Measurements from ENCODE around the gene PKP4. TPM values are rescaled to one million over a fixed set of nuclear protein-coding genes. Genes with fewer than 3 reads are reported as not detected.

Gene PKP4
- total RNA-seq, 1 experiment from 2014 or later = 55.2 TPM

DNA sequence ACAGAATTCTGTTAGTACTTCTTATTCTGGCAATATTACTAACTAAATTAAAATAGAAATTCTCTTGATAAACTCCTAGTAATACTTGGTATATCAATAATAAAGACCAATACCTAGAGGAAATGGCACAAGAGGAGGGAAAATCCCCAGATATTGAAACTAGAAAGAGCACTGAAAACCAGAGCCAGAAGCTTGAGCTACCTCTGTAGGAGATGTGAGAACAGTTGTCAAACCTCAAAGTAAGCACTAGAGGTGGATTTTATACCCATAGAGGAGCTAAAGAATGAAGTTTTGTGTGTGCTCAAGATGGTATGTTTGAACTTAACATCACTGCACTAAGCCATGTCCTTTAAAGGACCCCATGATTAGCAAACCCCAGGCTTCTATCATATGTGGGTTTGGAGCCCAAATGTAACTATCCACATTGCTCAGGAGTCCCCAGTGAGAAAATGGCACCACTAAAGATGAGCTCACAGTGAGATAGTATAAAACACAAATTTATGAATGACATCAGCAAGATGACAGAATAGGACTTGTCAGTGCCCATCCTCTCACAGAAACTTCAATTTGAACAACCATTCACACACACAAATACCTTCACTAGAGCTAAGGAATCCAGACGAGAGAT, 122.1 kb downstream of the PKP4 start (continued):
- TF ChIP-seq RAD21 (IDR thresholded peaks at IDR 0.05; ENCODE audit: low read depth) = no peak

- POLR2A ChIA-PET = no interaction called here
- intact Hi-C loops (cut with micrococcal nuclease) = no loop called here
- H3K4me3 ChIP-seq (replicated peaks in 1 of 2; ENCODE audit: low read depth in 1 of 2, low read length in 2 of 2) = no peak overlapping the region
- TF ChIP-seq EZH2phosphoT487 (IDR thresholded peaks at IDR 0.05; ENCODE audit: borderline replicate concordance) (no peak), SP1 (IDR thresholded peaks at IDR 0.05; ENCODE audit: low read depth) (no peak), SIN3A (IDR thresholded peaks at IDR 0.05; ENCODE audit: low read depth) (no peak), POLR2AphosphoS5 (IDR thresholded peaks at IDR 0.05; ENCODE audit: low read depth, low read length) (no peak), ZNF274 (IDR thresholded peaks at IDR 0.05; ENCODE audit: low read depth, low read length) (no peak)
- H3K9me2 ChIP-seq (ENCODE audit: insufficient read depth) = no peaks in the 10 kb centered on the region
- H3K9me3 ChIP-seq (ENCODE audit: control insufficient read depth in 1 of 2, insufficient read depth in 1 of 2, low read depth in 1 of 2, low read length in 2 of 2) = no peaks in the 10 kb centered on the region
- H3K36me3 ChIP-seq (ENCODE audit: control insufficient read depth in 1 of 2, insufficient read depth in 2 of 2, low read length in 2 of 2) = no peaks in the 10 kb centered on the region; a peak in 1 of 4 replicates
- no peak for DNase-seq (ENCODE audit: low read depth, low spot score)
- H3K27ac ChIP-seq (ENCODE audit: low read depth, low read length) = no peak overlapping the region
- H3K9ac ChIP-seq (ENCODE audit: low read length) = no peak overlapping the region
- ATAC-seq = no peak
- BruUV-seq (replicated peaks) = no TSS peak
- no peak overlapping the region for H2AFZ ChIP-seq (ENCODE audit: low read depth, low read length, poor library complexity, severe bottlenecking)
- H3K27me3 ChIP-seq (ENCODE audit: insufficient read depth, low read length) = no peaks in the 10 kb centered on the region
- H3K79me2 ChIP-seq (ENCODE audit: insufficient read depth, low read length) = no peaks in the 10 kb centered on the region
- CTCF ChIA-PET = interaction anchor here (1.1 kb wide), 1 partner anchor 144 kb away, joined by 3 read pairs; no protein-coding TSS in a partner anchor
- H3K4me2 ChIP-seq (ENCODE audit: low read length) = no peak overlapping the region
- RAD21 ChIA-PET (ENCODE audit: low non-redundant PET in 1 of 2, low total read pairs in 2 of 2, uncharacterized antibody in 2 of 2, unreplicated experiment in 2 of 2) = no interaction called here
- no peaks in the 10 kb centered on the region for H4K20me1 ChIP-seq (ENCODE audit: insufficient read depth)
- no peaks in the 10 kb centered on the region; a peak in 1 of 4 replicates for H3K4me1 ChIP-seq (ENCODE audit: control insufficient read depth in 1 of 2, insufficient read depth in 2 of 2, low read length in 2 of 2)
Observed at GRCh38 chr2:158579928-158580327, 123.2 kb downstream of the PKP4 start.

- no TSS peak for BruUV-seq (replicated peaks)
- no peak overlapping the region for H3K4me3 ChIP-seq (replicated peaks in 1 of 2; ENCODE audit: low read depth in 1 of 2, low read length in 2 of 2)
- no peak overlapping the region for H3K4me2 ChIP-seq (ENCODE audit: low read length)
- H3K27ac ChIP-seq (ENCODE audit: low read depth, low read length) = no peak overlapping the region
- no peak for DNase-seq (ENCODE audit: low read depth, low spot score)
- no peaks in the 10 kb centered on the region for H3K4me1 ChIP-seq (ENCODE audit: control insufficient read depth in 1 of 2, insufficient read depth in 2 of 2, low read length in 2 of 2)
- peaks cover 5% of the 10 kb centered on the region; the same call in 1 of the 2 replicates for H4K20me1 ChIP-seq (ENCODE audit: insufficient read depth)
- H3K9ac ChIP-seq (ENCODE audit: low read length) = no peak overlapping the region
- POLR2A ChIA-PET = no interaction called here
- CTCF ChIA-PET = no interaction called here
- no peaks in the 10 kb centered on the region; a peak in 1 of 4 replicates for H3K36me3 ChIP-seq (ENCODE audit: control insufficient read depth in 1 of 2, insufficient read depth in 2 of 2, low read length in 2 of 2)
- no peak overlapping the region for H2AFZ ChIP-seq (ENCODE audit: low read depth, low read length, poor library complexity, severe bottlenecking)
- H3K9me2 ChIP-seq (ENCODE audit: insufficient read depth) = no peaks in the 10 kb centered on the region
- H3K27me3 ChIP-seq (ENCODE audit: insufficient read depth, low read length) = no peaks in the 10 kb centered on the region
- no peak for ATAC-seq
- H3K79me2 ChIP-seq (ENCODE audit: insufficient read depth, low read length) = no peaks in the 10 kb centered on the region
- intact Hi-C loops (cut with micrococcal nuclease) = no loop called here
- RAD21 ChIA-PET (ENCODE audit: low non-redundant PET in 1 of 2, low total read pairs in 2 of 2, uncharacterized antibody in 2 of 2, unreplicated experiment in 2 of 2) = no interaction called here
- no peaks in the 10 kb centered on the region for H3K9me3 ChIP-seq (ENCODE audit: control insufficient read depth in 1 of 2, insufficient read depth in 1 of 2, low read depth in 1 of 2, low read length in 2 of 2)
- TF ChIP-seq, protein P1, sequence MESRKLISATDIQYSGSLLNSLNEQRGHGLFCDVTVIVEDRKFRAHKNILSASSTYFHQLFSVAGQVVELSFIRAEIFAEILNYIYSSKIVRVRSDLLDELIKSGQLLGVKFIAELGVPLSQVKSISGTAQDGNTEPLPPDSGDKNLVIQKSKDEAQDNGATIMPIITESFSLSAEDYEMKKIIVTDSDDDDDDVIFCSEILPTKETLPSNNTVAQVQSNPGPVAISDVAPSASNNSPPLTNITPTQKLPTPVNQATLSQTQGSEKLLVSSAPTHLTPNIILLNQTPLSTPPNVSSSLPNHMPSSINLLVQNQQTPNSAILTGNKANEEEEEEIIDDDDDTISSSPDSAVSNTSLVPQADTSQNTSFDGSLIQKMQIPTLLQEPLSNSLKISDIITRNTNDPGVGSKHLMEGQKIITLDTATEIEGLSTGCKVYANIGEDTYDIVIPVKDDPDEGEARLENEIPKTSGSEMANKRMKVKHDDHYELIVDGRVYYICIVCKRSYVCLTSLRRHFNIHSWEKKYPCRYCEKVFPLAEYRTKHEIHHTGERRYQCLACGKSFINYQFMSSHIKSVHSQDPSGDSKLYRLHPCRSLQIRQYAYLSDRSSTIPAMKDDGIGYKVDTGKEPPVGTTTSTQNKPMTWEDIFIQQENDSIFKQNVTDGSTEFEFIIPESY (IDR thresholded peaks at IDR 0.05; ENCODE audit: extremely low read depth, insufficient replicate concordance, low read length) = no peak
- TF ChIP-seq ATF3 (IDR thresholded peaks at IDR 0.05) = no peak
- no peak for TF ChIP-seq SRF (IDR thresholded peaks at IDR 0.05; ENCODE audit: low read depth)
- no peak for TF ChIP-seq RAD21 (IDR thresholded peaks at IDR 0.05; ENCODE audit: low read depth)
- no peak for TF ChIP-seq EGR1 (IDR thresholded peaks at IDR 0.05; ENCODE audit: low read depth)
- no peak for TF ChIP-seq POLR2AphosphoS5 (IDR thresholded peaks at IDR 0.05; ENCODE audit: low read depth, low read length)
- no peak for TF ChIP-seq ELF1 (IDR thresholded peaks at IDR 0.05; ENCODE audit: borderline replicate concordance, low read depth)
- no peak for TF ChIP-seq REST (IDR thresholded peaks at IDR 0.05; ENCODE audit: low read depth)
- no peak for TF ChIP-seq POLR2A (IDR thresholded peaks at IDR 0.05; ENCODE audit: borderline replicate concordance, extremely low read depth, insufficient read depth, insufficient read length)
- no peak for TF ChIP-seq ZNF274 (IDR thresholded peaks at IDR 0.05; ENCODE audit: low read depth, low read length)
Observed at GRCh38 chr2:158580760-158581159, 124.0 kb downstream of the PKP4 start.

Data from HCT116 (cell line).